Peyer's patch (tissue), 4 donors: ENCODE measurements around the gene S100A10.

Source experiments
- CTCF ChIP-seq, 6 experiments: fragments of 450-650 bp in 4 of 6; fragments of 200-600 bp in 2 of 6; sonication (generic) in 1 of 6; IDR thresholded peaks; one replicate each; pipeline ENCODE4 v1.5.1; 2017 to 2019; ENCODE audit warnings: antibody characterized with exemption in 6 of 6, mild to moderate bottlenecking in 3 of 6, moderate library complexity in 1 of 6
- POLR2A ChIP-seq, 2 donors: fragments of 450-650 bp; IDR thresholded peaks; one replicate each; pipeline ENCODE4 v1.5.1; 2017; ENCODE audit warnings: antibody characterized with exemption in 2 of 2, mild to moderate bottlenecking in 2 of 2, moderate library complexity in 2 of 2

DNA sequence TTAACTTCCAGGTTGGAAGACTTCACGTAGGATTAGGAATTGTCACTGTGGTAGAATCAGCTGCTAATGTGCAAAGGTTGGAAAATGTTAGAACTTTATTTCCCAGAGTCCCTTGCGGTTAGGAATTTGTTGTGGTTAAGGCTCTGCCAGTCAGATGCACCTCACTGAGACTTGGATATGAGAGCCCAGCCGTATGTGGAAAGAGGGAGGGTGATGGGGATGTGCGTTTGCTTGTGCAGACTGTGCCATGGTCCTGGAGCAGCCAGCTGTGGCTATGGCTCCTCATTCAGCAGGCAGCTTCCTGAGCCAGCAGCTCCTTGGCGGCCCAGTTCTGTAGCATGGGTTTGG, 12.5 kb downstream of the S100A10 start:
- TF ChIP-seq CTCF (IDR thresholded peaks at IDR 0.05) (no peak), POLR2A (IDR thresholded peaks at IDR 0.05) (no peak)
